GM20000 (cell line): ENCODE results near the gene MROH9.

Experiments used
- DNase-seq: peaks from one replicate; pipeline ENCODE4 v3.0.0; 2012; ENCODE audit warnings: low spot score
- CTCF ChIP-seq: IDR thresholded peaks from 2 replicates; pipeline ENCODE4 v1.5.1; 2012; ENCODE audit warnings: mild to moderate bottlenecking, control low read depth; ENCODE audit errors: extremely low read depth, missing control alignments

The MROH9 gene

GRCh38 chr1:171084091-171084490 lies 148.8 kb downstream of the MROH9 start:
- no peak for DNase-seq
- TF ChIP-seq CTCF = no peak

- TF ChIP-seq CTCF = no peak
- DNase-seq = no peak
These were observed 149.5 kb downstream of the MROH9 start for GRCh38 chr1:171084870-171085269.

- DNase-seq = no peak
- no peak for TF ChIP-seq CTCF
These were observed 152.6 kb downstream of the MROH9 start for GRCh38 chr1:171087896-171088295.

GRCh38 chr1:171090604-171091003 lies 155.3 kb downstream of the MROH9 start, which contains the start of gene FMO3:
Gene FMO3, plus strand, starts transcription at chr1:171090905. Its CDS starts 1,754 bp downstream, at chr1:171092659.
- DNase-seq = no peak
- no peak for TF ChIP-seq CTCF

GRCh38 chr1:171103862-171104261 lies 168.5 kb downstream of the MROH9 start:
- no peak for DNase-seq
- no peak for TF ChIP-seq CTCF

GRCh38 chr1:171107262-171107940 lies 172.1 kb downstream of the MROH9 start:
- TF ChIP-seq CTCF = no peak
- no peak for DNase-seq

- no peak for DNase-seq
- no peak for TF ChIP-seq CTCF
These were observed 172.6 kb downstream of the MROH9 start for GRCh38 chr1:171107969-171108368.
